GM19238 (cell line): Measurements from ENCODE around the gene SREBF2.
"Not testable (repeated sequence)": the region's sequence is repeated elsewhere in the genome, so short reads cannot be mapped to it uniquely, and the experiment has no call there.

Experiments
- DNase-seq: peaks from one replicate; pipeline ENCODE4 v3.0.0; 2011; ENCODE audit warnings: low spot score; ENCODE audit not compliant: insufficient read length

The SREBF2 gene

DNA sequence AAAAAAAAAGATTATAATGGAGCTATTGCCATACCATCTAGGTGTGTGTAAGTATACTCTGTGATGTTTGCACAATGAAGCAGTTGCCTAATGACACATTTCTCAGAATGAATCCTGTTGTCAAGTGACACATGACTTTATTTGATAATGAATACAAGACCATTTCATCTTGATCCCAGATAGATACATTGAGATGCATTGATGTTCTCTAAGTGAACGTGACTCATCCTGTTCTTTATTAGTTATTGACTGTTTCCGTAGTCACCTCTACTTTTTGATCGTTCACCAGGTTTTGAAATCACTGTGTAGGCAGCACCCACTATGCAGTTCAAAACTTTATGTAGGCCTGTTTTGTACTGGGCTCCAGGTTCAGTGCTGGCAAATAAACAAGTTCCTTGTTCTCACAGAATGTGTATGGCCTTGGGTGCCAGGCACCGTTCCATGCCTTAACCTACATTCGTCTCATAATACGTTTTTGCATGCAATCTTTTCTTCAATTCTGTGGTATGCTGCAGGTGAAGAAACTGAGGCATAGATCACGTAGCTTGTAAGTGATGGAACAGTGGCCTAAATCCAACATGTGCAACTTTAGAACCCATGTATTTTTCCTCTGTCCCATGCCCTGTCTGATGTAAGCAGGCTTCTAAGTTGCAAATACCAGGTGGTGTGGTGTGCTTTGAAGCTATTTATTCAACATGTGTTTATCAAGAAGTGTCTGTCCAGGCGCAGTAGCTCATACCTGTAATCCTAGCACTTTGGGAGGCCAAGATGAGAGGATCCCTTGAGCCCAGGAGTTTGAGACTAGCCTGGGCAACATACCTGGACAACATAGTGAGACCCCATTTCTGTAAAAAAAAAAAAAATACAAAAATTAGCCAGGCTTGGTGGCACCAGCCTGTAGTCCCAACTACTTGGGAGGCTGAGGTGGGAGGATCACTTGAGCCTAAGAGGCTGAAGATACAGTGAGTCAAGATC, 10.4 kb downstream of the SREBF2 start:
- no peak for DNase-seq

DNA sequence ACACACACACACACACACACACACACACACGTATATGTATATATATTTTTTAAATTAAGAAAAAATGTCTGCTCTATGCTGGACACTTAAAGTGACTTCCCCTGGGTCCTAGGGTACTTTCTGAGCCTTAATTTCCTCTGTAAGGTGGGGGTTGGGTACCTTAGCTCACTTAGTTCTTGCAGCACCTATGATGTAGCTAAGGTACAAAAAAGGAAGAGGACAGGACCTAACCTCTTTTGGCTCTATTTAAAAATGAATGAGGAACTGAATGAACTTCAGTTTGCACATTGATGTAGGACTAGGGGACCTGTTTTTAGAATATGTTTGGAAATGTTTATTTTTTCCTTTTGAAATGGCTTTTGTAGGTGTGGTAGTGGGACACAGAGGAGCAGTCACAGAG, 11.1 kb downstream of the SREBF2 start:
- no peak for DNase-seq

DNA sequence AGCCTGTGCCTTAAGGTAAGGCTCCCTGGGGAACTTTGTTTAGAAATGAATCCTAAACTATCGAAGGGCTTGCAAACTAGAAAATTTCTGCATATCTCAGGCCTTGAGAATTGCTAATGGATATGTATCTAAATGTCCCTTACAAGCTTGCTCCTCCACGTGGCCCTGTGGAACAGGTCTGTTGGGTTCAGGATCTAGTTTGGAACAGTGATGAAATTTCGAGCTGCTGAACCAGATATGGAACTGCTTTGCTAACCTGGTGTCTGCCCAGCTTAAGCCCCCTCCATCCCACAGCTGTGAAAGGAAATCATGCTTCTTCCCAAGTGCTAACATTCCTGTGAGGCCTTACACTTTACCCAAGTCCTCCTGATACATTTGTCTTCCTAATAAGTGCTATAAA, 11.6 kb downstream of the SREBF2 start:
- DNase-seq, result no peak

DNA sequence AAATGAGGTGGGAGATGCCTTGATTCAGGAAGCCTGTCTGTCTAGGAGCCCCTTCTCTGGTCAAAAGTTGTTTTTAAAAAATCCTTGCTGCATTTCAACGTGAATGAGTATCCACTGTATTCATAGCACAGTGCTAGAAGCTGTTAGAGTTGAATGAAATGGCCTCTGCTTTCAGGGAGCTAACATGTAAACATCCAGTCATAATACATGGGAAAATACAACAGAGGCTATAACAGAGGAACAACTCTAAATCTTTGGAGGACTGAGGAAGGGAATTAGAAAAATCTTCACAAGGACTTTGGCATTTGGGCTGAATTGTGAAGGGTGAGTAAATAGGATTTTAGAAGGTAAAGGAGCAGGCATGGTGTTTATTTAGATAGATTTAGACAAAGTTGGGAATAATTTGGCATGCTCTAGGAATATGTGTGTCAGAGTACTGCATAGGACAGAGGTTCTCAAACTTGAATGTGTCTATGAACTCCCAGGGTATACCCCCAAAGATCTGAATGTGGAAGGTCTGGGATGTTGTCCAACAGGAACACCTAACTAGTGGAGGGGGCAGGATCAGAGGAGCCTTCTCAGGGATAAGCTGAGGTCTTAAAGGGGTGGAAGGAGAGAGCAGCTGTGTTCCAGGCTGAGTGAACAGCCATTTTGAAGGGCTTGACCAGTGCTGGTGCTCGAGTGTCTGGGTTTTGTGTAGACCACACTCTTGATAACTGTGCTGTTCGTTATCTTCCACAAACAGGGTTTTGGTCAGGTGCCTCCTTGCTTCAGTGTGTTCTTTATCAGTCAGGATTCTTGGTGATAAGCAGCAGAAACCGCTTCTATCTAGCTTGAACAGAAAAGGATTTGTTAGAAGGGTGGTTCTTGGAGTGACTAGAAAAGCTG, 12.7 kb downstream of the SREBF2 start:
- no peak for DNase-seq

- DNase-seq, result no peak
Observed at GRCh38 chr22:41846268-41846987, 13.5 kb downstream of the SREBF2 start.

- no peak for DNase-seq
Observed at GRCh38 chr22:41847300-41847699, 14.4 kb downstream of the SREBF2 start.

- no peak for DNase-seq
Observed at GRCh38 chr22:41848468-41848867, 15.6 kb downstream of the SREBF2 start.

- no peak for DNase-seq
Observed at GRCh38 chr22:41856469-41856868, 23.6 kb downstream of the SREBF2 start.

GRCh38 chr22:41857155-41857859, 24.4 kb downstream of the SREBF2 start:
- DNase-seq, result peak; percentile 55

DNA sequence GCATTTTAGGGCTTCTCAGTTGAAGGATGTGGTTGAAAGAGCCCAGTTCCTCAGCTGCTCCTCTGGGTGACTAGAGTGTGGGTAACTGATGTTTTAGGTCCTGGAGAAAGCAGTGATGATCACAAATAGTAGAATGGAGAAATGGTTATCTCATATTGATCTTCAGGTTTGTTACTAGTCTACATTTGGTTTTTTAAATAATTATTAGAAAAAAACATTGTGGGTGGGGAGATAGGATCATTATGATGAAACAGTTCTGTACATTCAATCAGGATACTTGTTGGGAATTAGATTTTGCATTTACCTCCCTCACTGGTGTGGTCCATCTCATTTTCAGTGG, 24.9 kb downstream of the SREBF2 start:
- no peak for DNase-seq

DNA sequence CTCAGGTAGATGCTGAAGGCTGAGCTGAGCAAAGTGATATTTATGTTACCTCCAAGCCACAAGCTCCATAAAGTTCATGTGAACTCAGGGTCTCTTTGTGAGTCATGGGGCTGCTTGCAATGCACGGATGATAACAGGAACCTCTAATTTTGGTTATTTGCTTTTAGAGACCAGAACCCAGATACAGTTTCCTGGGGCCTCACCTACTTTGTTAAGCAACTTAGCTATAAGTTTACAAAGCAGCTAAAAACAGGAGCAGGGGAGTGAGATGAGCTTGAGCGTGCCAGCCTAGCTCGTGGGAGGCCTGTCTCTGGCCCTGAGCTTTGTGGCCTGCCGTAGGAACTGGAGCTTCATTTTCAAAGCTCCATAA, 29.2 kb downstream of the SREBF2 start:
- peak; percentile 31 for DNase-seq

- peak; percentile 35 for DNase-seq
Observed at GRCh38 chr22:41862530-41863266, 29.8 kb downstream of the SREBF2 start.

DNA sequence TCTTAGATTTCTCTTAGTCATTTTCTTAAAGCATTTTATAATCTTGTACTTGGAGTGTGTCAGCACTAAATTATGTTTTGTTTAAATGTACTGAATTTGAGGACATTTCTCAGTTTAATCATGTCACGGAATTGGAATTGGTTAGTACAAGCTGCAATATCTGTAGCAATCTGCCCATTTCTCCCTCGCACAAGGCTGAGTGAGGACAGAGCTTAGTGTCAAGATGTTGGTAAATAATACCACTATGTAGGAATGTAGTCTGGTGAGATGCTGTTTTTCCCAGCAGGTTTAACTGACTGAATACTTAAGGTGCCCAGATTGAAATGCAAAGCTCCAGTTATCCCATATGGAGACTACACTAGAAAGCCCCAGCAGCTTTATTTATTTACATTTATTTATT, 30.6 kb downstream of the SREBF2 start:
- no peak for DNase-seq

GRCh38 chr22:41868556-41868955, 35.7 kb downstream of the SREBF2 start:
- DNase-seq, result no peak

DNA sequence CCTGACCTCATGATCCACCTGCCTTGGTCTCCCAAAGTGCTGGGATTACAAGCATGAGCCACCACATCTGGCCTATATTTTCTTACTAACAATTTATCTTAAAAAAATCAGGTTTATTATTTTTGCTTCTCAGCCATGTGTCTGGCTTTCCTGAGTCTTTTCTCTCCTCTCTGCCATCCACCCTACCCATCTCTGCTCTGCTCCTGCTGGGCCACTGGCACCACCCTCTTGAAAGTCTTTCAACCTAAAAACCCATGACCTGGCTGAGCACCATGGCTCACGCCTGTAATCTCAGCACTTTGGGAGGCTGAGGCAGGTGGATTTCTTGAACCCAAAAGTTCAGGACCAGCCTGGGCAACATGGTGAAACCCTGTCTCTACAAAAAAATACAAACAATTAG, 37.2 kb downstream of the SREBF2 start:
- not testable (repeated sequence) for DNase-seq

GRCh38 chr22:41870786-41871185, 37.9 kb downstream of the SREBF2 start:
- no peak for DNase-seq

DNA sequence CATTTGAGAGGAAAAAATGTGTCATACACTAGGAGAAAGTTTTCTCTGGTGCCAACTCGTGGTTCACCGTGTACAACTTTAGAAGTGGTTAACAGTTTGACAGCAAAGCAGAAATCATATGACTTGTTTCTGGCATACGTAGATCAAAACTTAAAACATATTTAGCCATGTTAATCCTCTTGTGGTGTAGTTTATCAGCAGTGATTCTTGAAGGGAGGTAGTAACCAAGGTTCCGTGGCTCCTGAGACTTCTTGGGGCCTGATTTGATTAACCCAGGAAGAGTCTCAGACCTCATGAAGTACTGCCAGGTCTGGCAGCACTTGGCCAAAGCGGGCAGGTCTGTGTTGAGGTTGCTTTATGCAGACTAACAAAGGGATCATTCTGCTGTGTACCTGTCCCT, 40.5 kb downstream of the SREBF2 start:
- no peak for DNase-seq

DNA sequence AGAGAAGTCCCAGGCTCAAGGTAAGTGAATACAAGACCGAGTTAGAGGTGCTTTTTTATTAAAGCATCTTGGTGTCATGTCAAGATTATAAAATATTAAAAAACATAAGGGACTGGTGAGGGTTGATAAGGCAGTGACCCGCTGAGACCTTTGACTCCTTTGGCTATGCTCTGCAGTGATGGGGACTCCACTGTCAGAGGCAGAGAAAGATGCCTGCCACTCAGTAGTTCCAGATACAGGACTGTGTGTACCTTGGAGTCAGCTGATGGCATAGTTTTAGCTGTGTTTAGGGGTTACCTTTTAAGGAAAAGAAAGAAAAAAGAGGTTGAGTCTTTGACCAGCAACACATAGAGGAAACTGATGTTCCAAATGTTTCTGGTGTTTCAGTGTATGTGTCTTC, 41.2 kb downstream of the SREBF2 start:
- no peak for DNase-seq

DNA sequence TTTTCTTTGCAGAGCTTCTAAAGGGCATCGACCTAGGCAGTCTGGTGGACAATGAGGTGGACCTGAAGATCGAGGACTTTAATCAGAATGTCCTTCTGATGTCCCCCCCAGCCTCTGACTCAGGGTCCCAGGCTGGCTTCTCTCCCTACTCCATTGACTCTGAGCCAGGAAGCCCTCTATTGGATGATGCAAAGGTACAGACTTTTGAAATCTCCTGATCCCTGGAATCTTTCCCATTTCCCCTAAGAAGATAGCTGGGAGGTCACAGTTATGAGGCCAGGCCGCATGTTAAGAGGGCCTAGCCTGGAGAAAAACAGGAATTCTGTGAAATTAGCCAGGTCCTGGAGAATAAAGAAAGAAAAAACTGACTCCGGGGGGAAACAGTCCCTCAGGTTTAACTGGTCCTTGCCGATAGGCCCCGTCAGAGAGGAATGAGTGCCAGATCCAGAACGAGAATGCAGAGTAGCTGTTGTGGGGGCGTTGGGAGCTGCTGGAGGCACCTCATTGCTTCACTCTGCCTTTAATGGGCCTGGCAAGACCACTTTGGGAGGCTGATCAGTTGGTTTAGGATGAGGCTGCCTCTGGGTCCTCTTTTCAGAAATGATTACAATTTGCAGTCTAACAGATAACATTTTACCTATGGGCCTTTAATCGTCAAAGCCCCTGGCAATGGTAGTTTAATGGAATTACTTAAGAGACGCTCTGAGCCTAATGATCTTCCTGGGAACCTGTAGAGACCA, 42.8 kb downstream of the SREBF2 start:
- DNase-seq, result no peak

GRCh38 chr22:41876275-41876674, 43.4 kb downstream of the SREBF2 start:
- DNase-seq, result no peak
